SKM-1 treated with dmso at 0.1 percent for 144 hours (cell line): ENCODE results near the gene ALKBH2.
A peak's percentile ranks its signal among the peaks of the same experiment; 100 is the strongest.

ENCODE experiments used
- DNase-seq: peaks from one replicate; lab custom pipeline; 2025; ENCODE audit not compliant: unreplicated experiment; lab: John Stamatoyannopoulos, UW

The ALKBH2 gene

GRCh38 chr12:109114644-109115043, 21.4 kb upstream of the ALKBH2 start:
- no peak for DNase-seq

- DNase-seq, result no peak
Measured at GRCh38 chr12:109113661-109114321, 20.5 kb upstream of the ALKBH2 start.

GRCh38 chr12:109112720-109113465, 19.6 kb upstream of the ALKBH2 start:
- no peak for DNase-seq

- DNase-seq, result no peak
Measured at GRCh38 chr12:109110988-109111495, 17.8 kb upstream of the ALKBH2 start.

- no peak for DNase-seq
Measured at GRCh38 chr12:109109746-109110350, 16.6 kb upstream of the ALKBH2 start.

GRCh38 chr12:109105176-109105575, 11.9 kb upstream of the ALKBH2 start:
- DNase-seq, result no peak

- no peak for DNase-seq
Measured at GRCh38 chr12:109102491-109102890, 9.2 kb upstream of the ALKBH2 start.

GRCh38 chr12:109100741-109101140, 7.5 kb upstream of the ALKBH2 start:
- DNase-seq, result no peak

GRCh38 chr12:109099431-109100020, 6.3 kb upstream of the ALKBH2 start:
- DNase-seq, result no peak

- DNase-seq, result no peak
Measured at GRCh38 chr12:109098651-109099050, 5.4 kb upstream of the ALKBH2 start.

- DNase-seq, result no peak
Measured at GRCh38 chr12:109098183-109098604, 4.9 kb upstream of the ALKBH2 start.

- DNase-seq, result peak; percentile 61
Measured at GRCh38 chr12:109097435-109098182, 4.3 kb upstream of the ALKBH2 start, which contains the start of gene UNG. Gene UNG (plus strand): TSS chr12:109097597. CDS start chr12:109097680, 83 bp downstream.

GRCh38 chr12:109097140-109097434, 3.8 kb upstream of the ALKBH2 start:
- DNase-seq, result no peak

- no peak for DNase-seq
Measured at GRCh38 chr12:109092497-109093021, 713 bp downstream of the ALKBH2 start.

- no peak for DNase-seq
Measured at GRCh38 chr12:109089683-109090082, 3.6 kb downstream of the ALKBH2 start.

- no peak for DNase-seq
Measured at GRCh38 chr12:109088818-109089217, 4.5 kb downstream of the ALKBH2 start.

GRCh38 chr12:109087250-109087649, 6.0 kb downstream of the ALKBH2 start:
- DNase-seq, result no peak

- DNase-seq, result no peak
Measured at GRCh38 chr12:109085590-109085989, 7.7 kb downstream of the ALKBH2 start.

GRCh38 chr12:109084425-109084824, 8.8 kb downstream of the ALKBH2 start:
- DNase-seq, result no peak

- no peak for DNase-seq
Measured at GRCh38 chr12:109082751-109083150, 10.5 kb downstream of the ALKBH2 start.

GRCh38 chr12:109074866-109075265, 18.4 kb downstream of the ALKBH2 start:
- DNase-seq, result no peak
